Smooth muscle cell of trachea (primary cell): ENCODE results near the gene PEX26. TPM values are rescaled to one million over a fixed set of nuclear protein-coding genes. Genes with fewer than 3 reads are reported as not detected.

ENCODE experiments used
- total RNA-seq: library from RNA; depleted of rRNA; stranded (reverse); fragments of >200 nt; gene quantifications from 2 replicates; pipeline ENCODE4 v1.2.1, GENCODE V29; 2014

Gene PEX26
- total RNA-seq = 22.7 and 26.6 TPM in 2 replicates

GRCh38 chr22:18077639-18078328, at the start of gene PEX26:
TSS of gene PEX26 (plus strand) at chr22:18077990. CDS start at chr22:18078377, 387 bp downstream.

GRCh38 chr22:18110194-18110953, 32.6 kb downstream of the PEX26 start, which contains the start of gene TUBA8:
TSS of gene TUBA8 (plus strand) at chr22:18110809. CDS start at chr22:18110866, 57 bp downstream.

Other genes starting within 250 kb of the PEX26 start
- 18.9 and 29.8 TPM in 2 replicates for gene MICAL3, start 53.4 kb upstream of the PEX26 start, total RNA-seq
- 0.66 TPM in 1 of 2 replicates, not detected in the other for gene TUBA8, start 32.8 kb downstream of the PEX26 start, total RNA-seq
- gene USP18, start 72.2 kb downstream of the PEX26 start, total RNA-seq = 6.9 and 10.8 TPM in 2 replicates